ENCODE results near the gene SUSD2. TPM values are rescaled to one million over a fixed set of nuclear protein-coding genes. Genes with fewer than 3 reads are reported as not detected.
"Not testable (repeated sequence)": the region's sequence is repeated elsewhere in the genome, so short reads cannot be mapped to it uniquely, and the experiment has no call there.

The SUSD2 gene
- polyA plus RNA-seq, 1 of the 3 experiments (the other 2 are of a cell fraction), result 0.82 TPM

GRCh38 chr22:24236656-24237055 lies 55.4 kb downstream of the SUSD2 start:
- no peaks in the 10 kb centered on the region for H3K79me2 ChIP-seq (ENCODE audit: insufficient read depth)
- WGBS (ENCODE audit: low lambda C conversion rate), result 60% methylated on average over 4 of the region's 4 CpGs
- ChIA-PET POLR2A (no interaction called here), CTCF (interaction anchor here (0.7 kb wide), 1 partner anchor 47 kb away, joined by 3 read pairs; no protein-coding TSS in a partner anchor)
- DNase-seq, result peak; percentile 47
- no peak overlapping the region for H3K4me3 ChIP-seq (ENCODE audit: low read depth in 2 of 2, low read length in 1 of 2)
- no peak overlapping the region for H3K4me2 ChIP-seq
- TF ChIP-seq GATA2 (CRISPR knock-in tag; IDR thresholded peaks at IDR 0.05) (no peak), EP300 (IDR thresholded peaks at IDR 0.05; ENCODE audit: borderline replicate concordance in 1 of 2, low read depth in 1 of 2, low read length in 1 of 2) (no peak), ELF1 (IDR thresholded peaks at IDR 0.05) (no peak), REST (IDR thresholded peaks at IDR 0.05; ENCODE audit: low read depth, low read length) (no peak), TAF1 (IDR thresholded peaks at IDR 0.05; ENCODE audit: borderline replicate concordance, low read depth, low read length) (no peak), CTCF (IDR thresholded peaks at IDR 0.05) (no peak), RFX5 (IDR thresholded peaks at IDR 0.05; ENCODE audit: low read length) (no peak), YY1 (IDR thresholded peaks at IDR 0.05; ENCODE audit: low read depth) (no peak), TEAD4 (IDR thresholded peaks at IDR 0.05; ENCODE audit: borderline replicate concordance, insufficient read depth) (no peak), IRF3 (IDR thresholded peaks at IDR 0.05; ENCODE audit: low read depth, low read length) (no peak), RXRA (IDR thresholded peaks at IDR 0.05; ENCODE audit: borderline replicate concordance, low read depth) (no peak), FOSL2 (IDR thresholded peaks at IDR 0.05; ENCODE audit: borderline replicate concordance, low read depth) (no peak)
- H4K20me1 ChIP-seq (ENCODE audit: insufficient read depth), result no peaks in the 10 kb centered on the region
- H3F3A ChIP-seq (replicated peaks; ENCODE audit: insufficient read depth), result peaks cover 3% of the 10 kb centered on the region
- H2AFZ ChIP-seq (ENCODE audit: low read depth), result no peak overlapping the region
- H3K9ac ChIP-seq, result no peak overlapping the region
- H3K27me3 ChIP-seq (ENCODE audit: insufficient read depth), result no peaks in the 10 kb centered on the region
- H3K4me1 ChIP-seq (ENCODE audit: control insufficient read depth in 1 of 2, insufficient read depth in 2 of 2, low read depth in 1 of 2, low read length in 1 of 2), result peaks cover 0 to 4% of the 10 kb centered on the region in 2 experiments; a peak in 2 of 4 replicates
- no peaks in the 10 kb centered on the region for H3K36me3 ChIP-seq (replicated peaks in 1 of 2; ENCODE audit: control insufficient read depth in 1 of 2, insufficient read depth in 2 of 2, low read length in 1 of 2)
- no peak overlapping the region for H3K27ac ChIP-seq (ENCODE audit: low read depth in 2 of 2, low read length in 1 of 2)
- no peaks in the 10 kb centered on the region for H3K9me3 ChIP-seq
- no peaks in the 10 kb centered on the region for H3K9me2 ChIP-seq

GRCh38 chr22:24238101-24238694 lies 56.9 kb downstream of the SUSD2 start:
- 94% methylated on average over 13 of the region's 13 CpGs for WGBS (ENCODE audit: low lambda C conversion rate)
- POLR2A ChIA-PET; H3K36me3 ChIP-seq (replicated peaks in 1 of 2; ENCODE audit: control insufficient read depth in 1 of 2, insufficient read depth in 2 of 2, low read length in 1 of 2); H3K27ac ChIP-seq (ENCODE audit: low read depth in 2 of 2, low read length in 1 of 2); H3K79me2 ChIP-seq (ENCODE audit: insufficient read depth); H3K27me3 ChIP-seq (ENCODE audit: insufficient read depth); H3K9ac ChIP-seq; DNase-seq; H3F3A ChIP-seq (replicated peaks; ENCODE audit: insufficient read depth); H3K9me3 ChIP-seq; H3K4me3 ChIP-seq (ENCODE audit: low read depth in 2 of 2, low read length in 1 of 2); H4K20me1 ChIP-seq (ENCODE audit: insufficient read depth); H3K9me2 ChIP-seq; H3K4me2 ChIP-seq; H2AFZ ChIP-seq (ENCODE audit: low read depth): not testable (repeated sequence)
- CTCF ChIA-PET, result interaction anchor here (1.8 kb wide), 1 partner anchor 49 kb away, joined by 11 read pairs; no protein-coding TSS in a partner anchor
- peaks cover 10 to 16% of the 10 kb centered on the region in 2 experiments; a peak in 3 of 4 replicates for H3K4me1 ChIP-seq (ENCODE audit: control insufficient read depth in 1 of 2, insufficient read depth in 2 of 2, low read depth in 1 of 2, low read length in 1 of 2)

All from SK-N-SH (cell line).